ENCODE data around the gene SNAI3.
A peak's percentile ranks its signal among the peaks of the same experiment; 100 is the strongest.

Gene SNAI3

GRCh38 chr16:88651989-88652761, 34.1 kb downstream of the SNAI3 start:
- H3K4me3 ChIP-seq (ENCODE audit: low read depth, low read length), result no peak overlapping the region

- no peak overlapping the region for H3K4me3 ChIP-seq (ENCODE audit: low read depth, low read length)
Measured at GRCh38 chr16:88651276-88651988, 34.9 kb downstream of the SNAI3 start.

GRCh38 chr16:88650749-88651275, 35.5 kb downstream of the SNAI3 start, which contains the start of gene CYBA:
CYBA (minus strand) TSS chr16:88651053; CDS start chr16:88651013, 40 bp downstream.
- peak within 1 kb of the TSS; percentile 74 for H3K4me3 ChIP-seq (ENCODE audit: low read depth, low read length)

GRCh38 chr16:88649924-88650748, 36.2 kb downstream of the SNAI3 start:
- peak overlapping the region; percentile 74 for H3K4me3 ChIP-seq (ENCODE audit: low read depth, low read length)

- H3K4me3 ChIP-seq (ENCODE audit: low read depth, low read length), result peak overlapping the region; percentile 74
Measured at GRCh38 chr16:88649195-88649923, 36.9 kb downstream of the SNAI3 start.

- H3K4me3 ChIP-seq (ENCODE audit: low read depth, low read length), result no peak overlapping the region
Measured at GRCh38 chr16:88647178-88648070, 38.9 kb downstream of the SNAI3 start.

GRCh38 chr16:88646345-88647034, 39.8 kb downstream of the SNAI3 start:
- no peak overlapping the region for H3K4me3 ChIP-seq (ENCODE audit: low read depth, low read length)

- no peak overlapping the region for H3K4me3 ChIP-seq (ENCODE audit: low read depth, low read length)
Measured at GRCh38 chr16:88645941-88646340, 40.4 kb downstream of the SNAI3 start.

GRCh38 chr16:88645455-88645854, 40.9 kb downstream of the SNAI3 start:
- H3K4me3 ChIP-seq (ENCODE audit: low read depth, low read length), result no peak overlapping the region

- no peak overlapping the region for H3K4me3 ChIP-seq (ENCODE audit: low read depth, low read length)
Measured at GRCh38 chr16:88643644-88643932, 42.7 kb downstream of the SNAI3 start.

- H3K4me3 ChIP-seq (ENCODE audit: low read depth, low read length), result no peak overlapping the region
Measured at GRCh38 chr16:88642881-88643643, 43.2 kb downstream of the SNAI3 start.

GRCh38 chr16:88640498-88641247, 45.6 kb downstream of the SNAI3 start:
- no peak overlapping the region for H3K4me3 ChIP-seq (ENCODE audit: low read depth, low read length)

- no peak overlapping the region for H3K4me3 ChIP-seq (ENCODE audit: low read depth, low read length)
Measured at GRCh38 chr16:88640039-88640495, 46.2 kb downstream of the SNAI3 start.

GRCh38 chr16:88639231-88640038, 46.9 kb downstream of the SNAI3 start:
- no peak overlapping the region for H3K4me3 ChIP-seq (ENCODE audit: low read depth, low read length)

- H3K4me3 ChIP-seq (ENCODE audit: low read depth, low read length), result no peak within 1 kb of the TSS
Measured at GRCh38 chr16:88638323-88639230, 47.7 kb downstream of the SNAI3 start, which contains the start of gene IL17C. IL17C (plus strand) TSS chr16:88638572; CDS start chr16:88638642, 70 bp downstream.

Data from iPS-11a (cell line).